SIG-M5 (cell line): ENCODE data around the gene VPS29.

Source experiments
- DNase-seq: peaks from one replicate; lab custom pipeline; 2025; lab: John Stamatoyannopoulos, UW

Gene VPS29

GRCh38 chr12:110444455-110444854, 57.5 kb downstream of the VPS29 start:
- no peak for DNase-seq
